Spleen (tissue), 7 donors: Measurements from ENCODE around the gene DMPK.

Experiments used
- CTCF ChIP-seq, 11 experiments: fragments of 200-600 bp in 7 of 11; fragments of 450-650 bp in 4 of 11; sonication (generic) in 4 of 11; IDR thresholded peaks in 8 of 11; conservative IDR thresholded peaks in 3 of 11; 1 replicate in 7 of 11; 2 replicates in 4 of 11; pipeline versions ENCODE4 v1.4.0 to v1.8.0; 2016 to 2021; ENCODE audit warnings: antibody characterized with exemption in 11 of 11, inconsistent platforms in 4 of 11, mild to moderate bottlenecking in 1 of 11
- POLR2A ChIP-seq, 3 donors: fragments of 450-650 bp; IDR thresholded peaks; one replicate each; pipeline ENCODE4 v1.5.1; 2017; ENCODE audit warnings: antibody characterized with exemption in 3 of 3, mild to moderate bottlenecking in 1 of 3
- POLR2AphosphoS5 ChIP-seq, 3 donors: sonication (generic); formaldehyde crosslinking; IDR thresholded peaks; one replicate each; pipeline ENCODE4 v1.5.1; 2017; ENCODE audit warnings: antibody characterized with exemption in 3 of 3
- donor health status: DM: no; HTN: no; CAD: no; lungs with moderate emphysema.
- donor health status: DM: no; HTN: no; CAD: no.
- donor health status: DM: no; HTN: no; CAD: no.

GRCh38 chr19:45742969-45743368 is 39.3 kb downstream of the DMPK start:
- TF ChIP-seq CTCF (IDR thresholded peaks at IDR 0.05 in 8 of 11, conservative IDR thresholded peaks at IDR 0.05 in 3 of 11) (no peak), POLR2A (IDR thresholded peaks at IDR 0.05) (no peak), POLR2AphosphoS5 (IDR thresholded peaks at IDR 0.05) (no peak)
